ENCODE measurements around the gene CERS5. TPM values are rescaled to one million over a fixed set of nuclear protein-coding genes. Genes with fewer than 3 reads are reported as not detected.

CERS5 gene, protein sequence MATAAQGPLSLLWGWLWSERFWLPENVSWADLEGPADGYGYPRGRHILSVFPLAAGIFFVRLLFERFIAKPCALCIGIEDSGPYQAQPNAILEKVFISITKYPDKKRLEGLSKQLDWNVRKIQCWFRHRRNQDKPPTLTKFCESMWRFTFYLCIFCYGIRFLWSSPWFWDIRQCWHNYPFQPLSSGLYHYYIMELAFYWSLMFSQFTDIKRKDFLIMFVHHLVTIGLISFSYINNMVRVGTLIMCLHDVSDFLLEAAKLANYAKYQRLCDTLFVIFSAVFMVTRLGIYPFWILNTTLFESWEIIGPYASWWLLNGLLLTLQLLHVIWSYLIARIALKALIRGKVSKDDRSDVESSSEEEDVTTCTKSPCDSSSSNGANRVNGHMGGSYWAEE
- 10 to 100 TPM; 59.2 to 77.7 (median 65.6) TPM for polyA plus RNA-seq (ENCODE audit: insufficient read depth in 1 of 5, insufficient read length in 5 of 5, low replicate concordance in 1 of 5)
- long read RNA-seq, donor 1, transcript CERS5-201 (10 exons, 2,051 nt) = major isoform, 12 of 13 reads
- long read RNA-seq, donor 1, partial matches to known transcripts = 0 of 13 reads
- long read RNA-seq, donor 1, other reads (novel, unspliced or antisense) = 0 of 13 reads
- long read RNA-seq, donor 2, transcript CERS5-201 (10 exons, 2,051 nt) = major isoform, 6 of 7 reads
- long read RNA-seq, donor 2, partial matches to known transcripts = 0 of 7 reads
- long read RNA-seq, donor 2, other reads (novel, unspliced or antisense) = 0 of 7 reads
- long read RNA-seq, donor 3, transcript CERS5-201 (10 exons, 2,051 nt) = major isoform, 11 of 12 reads
- long read RNA-seq, donor 3, partial matches to known transcripts = 0 of 12 reads
- long read RNA-seq, donor 3, other reads (novel, unspliced or antisense) = 0 of 12 reads
- long read RNA-seq, donor 4, transcript CERS5-201 (10 exons, 2,051 nt) = major isoform, 14 of 15 reads
- long read RNA-seq, donor 4, partial matches to known transcripts = 0 of 15 reads
- long read RNA-seq, donor 4, other reads (novel, unspliced or antisense) = 0 of 15 reads
- long read RNA-seq, donor 5, transcript CERS5-201 (10 exons, 2,051 nt) = major isoform, 9 of 293 reads
- long read RNA-seq, donor 5, partial matches to known transcripts = 109 of 293 reads
- long read RNA-seq, donor 5, other reads (novel, unspliced or antisense) = 173 of 293 reads
- long read RNA-seq, donor 6, transcript CERS5-201 (10 exons, 2,051 nt) = major isoform, 15 of 17 reads
- long read RNA-seq, donor 6, partial matches to known transcripts = 0 of 17 reads
- long read RNA-seq, donor 6, other reads (novel, unspliced or antisense) = 0 of 17 reads
- long read RNA-seq, donor 7, transcript CERS5-201 (10 exons, 2,051 nt) = major isoform, 8 of 9 reads
- long read RNA-seq, donor 7, partial matches to known transcripts = 0 of 9 reads
- long read RNA-seq, donor 7, other reads (novel, unspliced or antisense) = 0 of 9 reads
- long read RNA-seq, donor 8, transcript CERS5-201 (10 exons, 2,051 nt) = major isoform, 5 of 5 reads
- long read RNA-seq, donor 8, partial matches to known transcripts = 0 of 5 reads
- long read RNA-seq, donor 8, other reads (novel, unspliced or antisense) = 0 of 5 reads

DNA sequence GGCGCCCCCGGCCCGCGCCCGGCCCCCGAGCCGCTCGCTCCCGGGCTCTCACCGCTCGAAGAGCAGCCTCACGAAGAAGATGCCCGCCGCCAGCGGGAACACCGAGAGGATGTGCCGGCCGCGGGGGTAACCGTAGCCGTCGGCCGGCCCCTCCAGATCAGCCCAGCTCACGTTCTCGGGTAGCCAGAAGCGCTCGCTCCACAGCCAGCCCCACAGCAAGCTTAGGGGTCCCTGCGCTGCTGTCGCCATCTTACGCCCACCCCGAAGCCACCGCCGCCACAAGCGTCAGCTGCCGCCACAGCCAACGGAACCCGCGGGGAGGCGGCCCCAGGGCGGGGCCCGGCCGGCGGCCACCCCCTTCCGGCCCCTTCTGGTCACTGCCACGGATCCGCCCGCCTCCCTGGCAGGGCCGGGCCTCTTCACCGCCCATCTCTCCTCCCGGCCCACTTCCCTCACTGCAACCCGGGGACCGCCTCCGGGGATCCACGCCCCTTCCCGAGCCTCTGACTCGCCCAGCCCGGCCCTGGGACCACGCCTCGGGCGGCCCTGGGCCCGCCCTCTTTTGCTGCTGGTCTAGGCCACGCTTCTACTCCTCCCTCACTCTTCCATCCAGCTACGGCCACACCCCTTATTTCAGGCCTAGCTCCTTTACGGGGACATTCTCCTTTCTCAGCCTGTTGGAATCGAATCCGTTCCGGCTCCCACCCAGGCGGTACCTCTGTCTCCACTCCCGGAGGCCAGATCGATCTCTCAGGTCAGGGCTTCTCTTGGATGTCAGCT lies at the start of gene CERS5:
Gene CERS5 (minus strand): TSS at position 321 of the 780 bp plus-strand sequence. CDS start 72 bp downstream, at position 249.
- peak; percentile 99 for DNase-seq

DNA sequence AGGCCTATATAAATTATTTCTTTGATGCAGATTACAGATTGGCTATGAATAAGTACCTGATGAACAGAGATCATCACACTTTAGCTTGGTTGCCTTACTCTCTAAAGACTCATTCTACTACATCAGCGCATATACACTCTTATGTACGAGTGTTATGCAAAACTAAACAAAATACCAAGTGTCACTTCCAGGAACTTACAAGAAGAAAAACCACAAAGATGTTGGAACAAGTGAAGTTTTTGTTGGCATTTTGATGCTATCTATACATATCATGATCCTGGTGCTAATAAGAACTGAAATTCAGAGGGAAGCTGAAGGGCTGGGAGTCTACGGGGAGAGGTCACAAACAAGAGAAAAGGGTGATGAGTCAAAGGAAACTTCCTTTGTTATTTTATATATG lies 47.9 kb upstream of the CERS5 start:
- DNase-seq = no peak

DNA sequence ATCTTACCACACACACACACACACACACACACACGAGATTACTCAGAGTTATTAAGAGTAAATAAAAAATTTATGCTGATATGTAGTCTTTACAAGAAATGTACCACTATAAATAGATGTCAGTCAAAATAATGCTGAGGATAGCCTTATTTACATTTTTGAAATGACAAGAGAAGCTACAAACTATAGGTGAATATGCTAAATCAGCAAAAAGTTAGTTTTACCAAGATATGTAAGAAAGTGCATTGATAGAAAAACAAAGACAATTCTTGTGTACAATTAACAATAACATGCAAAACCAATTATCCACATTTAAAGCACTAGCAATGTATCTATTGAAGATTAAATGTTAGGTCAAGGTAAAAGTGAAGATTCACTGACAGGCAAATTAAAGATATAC lies 46.8 kb upstream of the CERS5 start:
- DNase-seq = no peak

GRCh38 chr12:50213439-50213838 lies 46.3 kb upstream of the CERS5 start:
- DNase-seq = no peak

DNA sequence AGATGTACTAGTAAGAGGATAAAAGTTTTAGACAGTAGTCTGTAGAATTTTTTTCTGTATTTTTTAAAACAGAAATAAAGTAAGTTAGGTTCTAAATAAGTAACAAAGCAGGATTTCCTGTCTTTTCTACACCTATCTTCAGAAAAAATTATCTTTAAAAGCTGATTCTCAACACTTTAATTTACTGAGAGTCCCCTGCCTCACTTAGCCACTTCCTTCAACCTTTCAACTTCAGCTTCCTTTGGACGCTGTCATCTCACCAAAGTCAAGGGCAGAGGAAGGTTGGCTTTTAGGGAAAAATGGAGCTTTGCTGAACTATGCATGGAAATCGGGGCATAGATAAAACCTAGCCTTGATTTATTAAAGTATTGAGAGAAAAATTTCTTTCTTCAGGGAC lies 44.9 kb upstream of the CERS5 start:
- DNase-seq = no peak

DNA sequence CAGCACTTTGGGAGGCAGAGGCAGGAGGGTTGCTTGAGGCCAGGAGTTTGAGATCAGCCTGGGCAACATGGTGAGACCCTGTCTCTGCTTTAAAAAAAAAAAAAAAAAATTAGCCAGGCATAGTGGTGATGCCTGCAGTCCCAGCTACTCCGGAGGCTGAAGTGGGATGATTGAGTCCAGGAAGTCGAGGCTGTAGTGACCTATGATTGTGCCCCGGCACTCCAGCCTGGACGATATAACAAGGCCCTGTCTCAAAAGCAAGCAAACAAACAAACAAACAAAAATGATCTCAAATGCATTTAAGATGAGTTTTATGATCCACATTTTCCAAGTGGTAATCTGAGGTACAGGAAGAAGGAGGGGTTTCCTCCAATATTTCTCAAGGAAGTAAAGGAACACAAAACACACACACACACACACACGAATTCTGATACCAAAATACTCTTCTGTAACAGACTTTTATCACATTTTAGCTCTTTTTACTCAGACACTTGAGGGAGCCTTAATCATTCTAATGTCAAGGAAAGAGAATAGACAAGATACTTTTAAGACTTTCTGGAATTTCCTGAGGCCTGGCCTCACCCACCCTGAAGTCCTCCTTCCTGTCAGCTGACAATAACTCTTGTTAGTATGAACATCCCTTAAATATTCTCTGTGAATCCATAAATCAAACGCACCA lies 44.4 kb upstream of the CERS5 start:
- DNase-seq = no peak

DNA sequence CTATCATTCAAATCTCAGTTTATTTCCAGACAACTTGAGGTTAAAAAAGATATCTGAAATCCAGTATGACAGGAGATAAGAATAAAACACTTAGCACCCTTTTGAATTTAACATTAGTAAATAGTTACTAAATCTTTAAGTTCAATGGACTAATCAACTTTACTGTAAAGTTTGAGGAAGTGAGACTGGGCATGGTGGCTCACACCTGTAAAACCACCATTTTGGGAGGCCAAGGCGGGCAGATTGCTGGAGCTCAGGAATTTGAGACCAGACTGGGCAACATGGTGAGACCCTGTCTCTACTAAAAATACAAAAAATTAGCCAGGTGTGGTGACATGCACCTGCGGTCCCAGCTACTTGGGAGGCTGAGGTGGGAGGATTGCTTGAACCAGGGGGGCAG lies 40.3 kb upstream of the CERS5 start:
- DNase-seq = no peak

GRCh38 chr12:50205648-50206047 lies 38.5 kb upstream of the CERS5 start:
- no peak for DNase-seq

GRCh38 chr12:50203691-50204090 lies 36.5 kb upstream of the CERS5 start:
- DNase-seq = no peak

- DNase-seq = peak; percentile 35 to 38
Measured at GRCh38 chr12:50201987-50202521, 34.9 kb upstream of the CERS5 start.

- DNase-seq = no peak
Measured at GRCh38 chr12:50200552-50201273, 33.5 kb upstream of the CERS5 start.

DNA sequence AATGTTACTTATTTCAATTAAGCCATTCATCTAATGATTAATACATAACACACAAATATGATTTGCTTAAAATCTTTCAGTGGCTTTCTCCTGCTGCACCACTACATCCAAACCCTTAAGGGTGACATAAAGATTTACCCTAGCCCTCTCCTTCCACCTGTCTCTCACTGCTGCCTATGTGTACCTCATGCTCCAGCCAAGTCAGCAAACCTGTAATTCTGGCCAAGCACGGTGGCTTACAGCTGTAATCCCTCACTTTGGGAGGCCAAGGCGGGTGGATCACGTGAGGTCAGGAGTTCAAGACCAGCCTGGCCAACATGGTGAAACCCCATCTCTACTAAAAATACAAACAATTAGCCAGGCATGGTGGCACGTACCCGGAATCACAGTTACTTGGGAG lies 31.7 kb upstream of the CERS5 start:
- DNase-seq = no peak

DNA sequence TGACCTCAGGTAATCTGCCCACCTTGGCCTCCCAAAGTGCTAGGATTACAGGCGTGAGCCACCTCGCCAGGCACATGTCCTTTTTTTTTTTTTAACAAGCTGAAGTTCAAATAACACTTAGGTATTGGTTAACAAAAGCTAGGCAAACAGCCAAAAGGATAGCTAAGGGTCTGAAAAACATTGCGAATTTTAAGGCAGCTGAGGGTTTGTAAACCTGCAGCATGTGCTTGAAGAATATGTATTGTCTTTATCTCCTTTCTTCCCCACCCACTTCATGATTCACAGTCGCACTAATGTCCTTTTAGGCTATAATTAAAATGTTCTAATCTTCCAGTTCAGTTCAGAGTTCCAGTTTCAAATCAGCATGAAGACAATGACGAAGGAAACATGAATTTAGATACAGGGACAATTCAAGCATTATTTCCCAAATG lies 30.1 kb upstream of the CERS5 start:
- DNase-seq = no peak

DNA sequence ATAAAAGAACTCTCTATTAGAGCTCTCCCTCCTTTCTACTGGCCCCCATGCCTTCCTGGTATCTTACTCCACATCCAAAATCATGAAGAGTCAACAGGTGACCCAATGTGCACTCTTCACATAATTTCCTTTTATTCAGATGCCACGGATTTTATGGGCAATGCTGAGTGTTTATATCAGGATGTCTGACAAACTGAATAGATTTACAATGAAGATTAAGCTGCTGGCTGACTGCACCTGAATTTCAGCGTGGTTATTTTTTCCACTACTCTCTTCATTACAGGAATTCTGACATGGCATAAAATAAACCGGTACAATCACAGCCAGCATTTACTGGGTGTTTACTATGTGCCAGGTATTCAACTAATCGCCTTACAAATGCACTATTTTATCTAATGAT lies 29.4 kb upstream of the CERS5 start:
- no peak for DNase-seq

GRCh38 chr12:50195832-50196231 lies 28.7 kb upstream of the CERS5 start:
- DNase-seq = no peak

GRCh38 chr12:50192908-50193307 lies 25.7 kb upstream of the CERS5 start:
- DNase-seq = no peak

GRCh38 chr12:50192236-50192635 lies 25.1 kb upstream of the CERS5 start:
- DNase-seq = no peak

- DNase-seq = no peak
Measured at GRCh38 chr12:50190859-50191258, 23.7 kb upstream of the CERS5 start.

Data from right lung (tissue), 10 donors.